Globus pallidus (tissue), 1 donor: Measurements from ENCODE around the gene TSTD1.
"Not testable (repeated sequence)": the region's sequence is repeated elsewhere in the genome, so short reads cannot be mapped to it uniquely, and the experiment has no call there.

ENCODE experiments used
- DNase-seq: peaks from one replicate; pipeline ENCODE4 v3.0.0-alpha.2; 2015; ENCODE audit warnings: low spot score

The TSTD1 gene

DNA sequence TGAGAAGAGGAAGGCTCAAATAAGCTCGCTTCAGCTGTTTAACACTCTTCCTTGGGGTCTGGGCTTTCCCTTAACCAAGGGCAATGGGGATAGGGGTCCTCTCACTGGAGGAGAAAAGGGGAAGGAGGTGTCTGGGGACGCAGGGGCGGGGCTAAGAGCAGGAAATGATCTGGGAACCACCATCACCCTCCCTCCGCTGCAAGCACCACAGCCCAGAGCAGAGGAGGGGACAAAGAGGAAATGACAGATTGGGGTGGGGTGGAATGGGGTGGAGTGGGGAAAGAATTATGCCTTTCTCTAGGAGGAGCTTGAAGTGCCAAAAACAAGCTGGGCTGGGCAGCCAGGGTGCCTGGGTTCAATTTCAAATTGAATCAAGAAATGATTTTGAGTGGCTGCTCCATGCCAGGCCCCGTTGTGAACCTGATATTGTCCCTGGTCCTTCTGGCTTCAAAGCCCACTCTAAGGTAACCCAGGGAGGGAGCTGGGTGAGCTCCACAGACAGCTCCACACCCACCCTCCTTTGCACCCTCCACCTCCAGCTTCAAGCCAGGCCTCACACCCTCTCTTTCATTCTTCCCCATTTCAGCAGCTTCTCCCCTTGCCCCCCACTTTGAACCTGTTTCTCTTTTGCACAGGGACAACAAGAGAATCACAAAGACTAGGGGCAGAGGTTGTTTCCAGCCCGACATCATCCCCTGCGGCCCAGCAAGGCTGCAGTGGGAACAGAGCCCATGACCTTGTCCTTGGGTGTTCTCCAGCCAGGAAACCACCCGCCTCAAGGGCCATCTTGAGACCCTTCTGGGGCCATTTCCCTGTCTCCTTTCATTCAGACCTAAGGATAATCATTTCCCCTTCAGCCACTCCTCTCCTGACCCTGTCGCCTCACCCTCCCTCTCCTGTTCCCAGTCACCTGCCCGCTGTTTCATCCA lies 29.8 kb upstream of the TSTD1 start:
- peak; percentile 67 for DNase-seq

DNA sequence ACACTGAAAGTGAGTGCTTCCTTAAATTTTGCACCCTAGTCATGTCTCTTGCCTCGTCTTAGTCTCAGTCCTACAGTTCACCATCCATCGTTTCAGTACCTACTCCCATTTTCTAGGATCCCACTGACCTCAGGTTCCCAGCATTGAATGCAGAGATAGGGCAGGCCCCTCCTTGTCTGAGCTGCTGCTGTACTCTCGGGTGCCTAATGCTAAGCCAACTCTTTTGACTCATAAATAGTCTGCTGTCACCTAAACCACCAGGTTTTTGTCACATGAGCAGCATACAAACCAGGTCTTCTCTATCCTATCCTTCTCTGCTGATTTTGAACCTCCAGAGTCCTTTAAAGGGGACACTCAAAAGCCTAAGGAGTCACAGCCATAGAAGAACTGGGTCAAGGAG lies 27.9 kb upstream of the TSTD1 start:
- DNase-seq = no peak

DNA sequence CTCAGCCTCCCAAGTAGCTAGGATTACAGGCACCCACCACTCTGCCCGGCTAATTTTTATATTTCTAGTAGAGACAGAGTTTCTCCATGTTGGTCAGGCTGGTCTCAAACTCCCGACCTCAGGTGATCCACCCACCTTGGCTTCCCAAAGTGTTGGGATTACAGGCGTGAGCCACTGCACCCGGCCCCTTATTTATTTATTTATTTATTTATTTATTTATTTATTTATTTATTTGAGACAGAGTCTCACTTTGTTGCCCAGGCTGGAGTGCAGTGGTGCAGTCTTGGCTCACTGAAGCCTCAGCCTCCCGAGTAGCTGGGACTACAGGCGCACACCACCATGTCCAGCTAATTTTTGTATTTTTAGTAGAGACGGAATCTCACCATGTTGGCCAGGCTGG lies 26.9 kb upstream of the TSTD1 start:
- DNase-seq = not testable (repeated sequence)

DNA sequence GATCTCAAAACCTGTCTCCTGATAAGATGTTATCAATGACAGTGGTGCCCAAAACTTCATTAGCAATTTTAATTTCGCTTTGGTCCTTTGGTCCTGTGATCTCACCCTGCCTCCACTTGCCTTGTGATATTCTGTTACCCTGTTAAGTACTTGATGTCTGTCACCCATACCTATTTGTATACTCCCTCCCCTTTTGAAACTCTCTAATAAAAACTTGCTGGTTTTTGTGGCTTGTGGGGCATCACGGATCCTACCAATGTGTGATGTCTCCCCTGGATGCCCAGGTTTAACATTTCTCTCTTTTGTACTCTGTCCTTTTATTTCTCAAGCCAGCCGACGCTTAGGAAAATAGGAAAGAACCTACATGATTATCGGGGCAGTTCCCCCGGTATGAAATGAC lies 25.2 kb upstream of the TSTD1 start:
- DNase-seq = not testable (repeated sequence)

DNA sequence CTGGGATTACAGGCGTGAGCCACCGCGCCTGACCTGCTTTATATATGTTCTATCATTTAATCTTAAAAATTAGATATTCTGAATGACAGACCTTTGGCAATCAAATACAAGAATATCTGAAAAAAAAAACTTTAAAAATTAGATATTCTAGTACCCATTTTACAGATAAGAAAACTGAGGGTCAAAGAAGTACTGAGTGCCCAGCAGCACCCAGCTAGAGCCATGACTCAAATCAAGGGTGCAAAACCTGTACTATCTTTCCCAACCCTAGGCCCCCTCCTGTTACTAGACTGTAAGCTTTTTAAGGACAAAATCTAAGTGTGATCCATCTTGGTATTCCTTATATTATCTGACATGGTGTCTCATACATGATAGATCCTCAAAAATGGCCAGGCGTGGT lies 22.7 kb upstream of the TSTD1 start:
- no peak for DNase-seq

DNA sequence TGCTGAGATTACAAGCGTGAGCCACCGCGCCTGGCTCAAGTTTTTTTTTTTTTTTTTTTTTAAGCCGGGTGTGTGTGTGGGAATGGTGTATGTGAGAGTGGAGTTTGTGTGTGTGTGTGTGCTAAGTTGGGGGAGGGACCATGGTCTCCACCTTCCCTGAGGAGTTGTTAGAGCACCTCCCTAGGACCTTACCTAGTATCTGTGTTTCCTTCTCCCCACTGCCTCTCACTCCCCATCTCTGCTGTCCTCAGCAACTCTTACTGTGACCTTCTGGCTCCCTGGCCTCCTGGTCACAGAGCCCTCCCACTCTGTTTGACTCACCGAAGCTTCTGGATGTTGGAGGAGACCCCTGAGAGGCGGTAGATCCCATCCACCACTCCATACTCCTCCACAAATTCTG lies 20.5 kb upstream of the TSTD1 start:
- DNase-seq = no peak

DNA sequence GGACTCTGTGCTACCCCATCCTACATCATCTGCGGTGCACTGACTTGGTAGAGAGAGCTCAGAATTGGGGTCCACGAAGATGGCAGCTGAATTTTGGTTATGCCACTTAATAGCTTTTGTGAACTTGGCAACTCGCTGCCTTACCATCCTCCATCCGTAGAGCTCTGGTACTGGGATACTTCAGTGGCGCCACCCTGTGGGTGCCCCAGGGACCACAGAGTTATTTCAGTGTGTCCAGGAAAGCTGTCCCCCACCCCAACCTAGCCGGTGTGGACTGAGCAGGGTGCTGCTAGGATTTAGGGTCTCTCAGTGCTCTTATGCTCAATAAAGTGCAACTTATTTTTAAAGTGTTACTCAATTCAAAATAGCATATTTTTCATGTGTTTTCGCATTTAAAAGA lies 16.0 kb upstream of the TSTD1 start:
- no peak for DNase-seq

DNA sequence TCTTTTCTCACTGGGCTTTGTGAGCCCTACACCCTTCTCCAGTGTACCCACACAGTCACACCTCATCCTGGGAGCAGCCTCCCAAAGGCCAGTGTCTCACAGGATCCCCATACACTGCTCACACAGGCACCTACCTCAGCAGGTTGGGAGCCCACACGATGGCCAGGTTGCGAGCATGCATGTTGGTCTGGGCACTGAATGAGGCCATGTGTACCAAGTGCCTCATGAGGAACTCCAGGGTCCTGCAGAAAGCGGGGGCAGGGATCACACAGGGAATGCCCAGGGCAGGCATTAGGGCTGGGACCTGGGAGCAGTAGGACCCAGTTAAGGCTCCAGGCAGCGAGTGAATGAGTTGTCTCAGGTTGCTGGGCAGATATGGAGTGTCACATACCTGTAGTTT lies 15.5 kb upstream of the TSTD1 start:
- no peak for DNase-seq

DNA sequence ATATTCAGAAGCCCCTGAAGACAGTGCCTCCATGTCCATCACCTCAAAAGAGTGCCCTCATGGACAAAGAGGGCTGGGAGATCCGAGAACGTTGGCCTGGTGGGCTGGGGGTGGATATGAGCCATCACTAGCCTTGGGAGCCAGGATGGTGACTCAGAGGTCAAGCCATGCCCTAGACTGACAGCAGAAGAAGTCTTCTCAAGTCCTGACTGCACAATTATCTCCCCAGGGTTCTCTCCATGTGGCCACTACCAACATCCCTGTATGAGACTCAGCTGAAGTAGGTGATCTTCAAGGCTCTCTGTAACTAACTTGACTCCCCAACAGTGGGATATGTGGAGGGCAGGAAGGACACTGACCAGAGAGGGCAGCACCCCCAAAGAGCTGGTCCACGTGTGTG lies 14.1 kb upstream of the TSTD1 start:
- no peak for DNase-seq

DNA sequence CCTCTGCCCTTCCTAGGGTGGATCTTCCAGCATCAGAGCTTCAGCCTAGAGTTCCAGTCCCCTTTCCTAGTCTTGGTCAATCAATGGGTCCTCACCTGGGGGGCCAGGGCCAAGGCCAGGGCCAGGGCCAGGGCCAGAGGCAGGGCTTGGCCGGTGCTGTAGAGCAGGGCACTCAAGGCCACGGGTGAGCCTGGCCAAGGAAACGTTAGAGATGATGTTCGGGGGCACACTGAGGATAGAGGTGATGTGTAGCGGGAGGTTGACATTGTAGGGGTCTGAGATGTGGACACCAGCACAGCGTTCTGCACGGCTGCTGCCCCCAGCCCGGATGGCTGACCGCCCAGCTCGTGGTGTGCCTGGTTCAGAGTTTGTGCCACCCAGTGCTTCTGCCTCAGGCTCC lies 12.5 kb upstream of the TSTD1 start:
- no peak for DNase-seq

DNA sequence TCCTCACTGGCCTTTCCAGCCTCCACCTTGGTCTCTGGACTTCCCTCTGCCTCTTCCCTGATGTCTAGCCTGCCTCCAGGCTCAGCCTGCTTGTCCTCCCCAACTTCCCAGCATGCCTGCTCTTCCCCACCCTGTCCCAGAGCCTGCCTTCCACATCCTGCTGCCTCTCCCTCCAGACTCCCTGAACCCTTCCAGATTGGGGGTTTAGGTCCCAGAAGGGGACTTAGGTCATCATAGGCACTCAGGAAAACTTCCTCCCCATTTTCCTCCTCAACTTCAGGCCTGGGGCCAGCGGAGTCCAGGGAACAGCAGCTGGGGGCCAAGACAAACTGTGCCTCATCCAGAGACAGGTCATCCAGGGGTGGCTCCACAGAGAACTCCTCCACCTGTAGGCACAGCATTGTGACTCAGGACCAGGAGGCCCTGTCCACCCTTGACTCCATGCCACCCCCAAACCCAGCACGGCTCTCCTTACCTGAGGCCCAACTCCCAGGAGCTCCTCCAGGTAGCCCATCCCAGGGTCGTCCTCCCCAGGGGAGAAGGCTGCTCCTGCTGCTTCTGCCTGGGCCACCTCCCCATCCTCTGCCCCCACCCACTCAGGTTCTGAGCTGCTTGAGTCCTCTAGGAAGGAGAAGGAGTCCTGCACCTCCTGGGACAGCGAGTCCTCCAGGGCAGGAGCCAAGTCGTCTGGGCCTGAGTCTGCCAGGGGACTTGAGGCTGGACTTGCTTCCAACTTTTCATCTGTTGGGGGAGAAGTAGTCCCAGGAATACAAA lies 10.4 kb upstream of the TSTD1 start:
- no peak for DNase-seq

DNA sequence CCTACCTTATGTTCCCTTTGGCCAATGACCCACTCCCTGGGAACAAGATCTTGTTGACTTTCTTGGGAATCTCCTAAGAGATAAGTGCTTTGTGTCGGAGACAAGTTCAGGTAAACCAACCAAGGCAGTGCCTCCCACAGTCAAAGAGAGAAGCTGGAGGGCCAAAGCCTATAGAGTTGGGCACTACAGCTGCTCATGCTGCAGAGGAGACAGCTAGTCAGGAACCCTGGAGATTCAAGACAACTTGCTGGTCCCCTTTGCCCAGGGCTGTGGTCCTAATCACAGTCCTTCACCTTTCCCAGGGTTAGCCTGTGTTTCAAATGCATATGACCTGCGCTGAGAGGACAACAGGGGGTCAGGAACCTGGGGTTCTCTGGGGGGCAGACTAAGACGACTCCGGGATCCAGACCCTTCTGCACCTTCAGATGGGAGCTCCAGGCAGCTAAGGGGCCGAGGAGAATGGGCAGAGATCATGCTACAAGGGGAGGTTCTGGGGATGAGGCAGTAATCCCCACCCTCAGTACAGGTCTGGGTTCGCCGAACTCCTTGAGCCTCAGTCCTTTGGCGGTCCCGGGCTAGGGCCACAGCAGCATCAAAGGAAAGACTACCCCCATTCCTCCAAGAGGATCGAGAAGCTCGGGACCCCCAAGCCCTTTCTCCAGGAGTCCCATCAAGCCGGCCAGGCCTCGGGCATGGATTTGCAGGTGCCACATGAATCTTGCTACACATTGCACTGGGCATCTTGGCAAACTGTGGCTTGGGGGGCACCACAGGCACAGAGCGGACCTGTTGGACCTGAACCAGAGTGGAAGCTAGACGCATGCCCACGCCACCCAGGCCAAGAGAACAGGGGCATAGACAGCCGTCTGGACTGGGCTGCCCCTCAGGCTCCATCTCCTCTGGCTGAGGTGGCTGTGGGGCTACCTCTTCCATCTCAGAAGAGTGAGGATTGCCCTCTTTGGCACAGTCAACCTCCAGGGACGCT lies 9.0 kb upstream of the TSTD1 start:
- no peak for DNase-seq

DNA sequence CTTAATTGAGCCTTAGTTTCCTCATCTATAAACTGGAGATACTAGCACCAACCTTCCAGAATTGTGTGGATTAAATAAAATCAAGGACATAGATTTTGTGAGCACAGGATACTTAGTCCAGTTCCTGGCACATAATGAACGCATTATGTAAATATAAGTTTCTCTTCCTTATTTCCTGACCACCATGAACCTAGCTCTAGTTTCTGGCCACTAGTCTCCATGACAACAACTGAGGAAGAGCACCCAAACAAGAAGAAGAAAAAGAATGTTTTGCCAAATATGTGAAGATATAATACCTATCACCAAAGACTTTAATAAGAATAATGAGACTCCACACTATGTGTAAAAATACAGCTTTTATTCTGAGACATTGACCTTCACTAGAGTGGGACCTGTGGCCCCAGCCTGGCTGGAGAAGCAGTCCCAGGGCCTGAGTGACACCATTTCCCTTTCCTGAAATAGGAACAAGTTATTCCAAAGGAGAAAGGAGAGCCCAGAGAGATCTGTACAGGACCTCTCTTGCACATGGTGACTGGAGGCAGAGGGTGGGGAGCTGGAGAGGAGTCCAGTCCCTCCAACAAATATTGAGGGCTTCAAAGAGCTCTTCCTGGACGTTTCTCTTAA lies 8.0 kb upstream of the TSTD1 start:
- DNase-seq = peak; percentile 24

DNA sequence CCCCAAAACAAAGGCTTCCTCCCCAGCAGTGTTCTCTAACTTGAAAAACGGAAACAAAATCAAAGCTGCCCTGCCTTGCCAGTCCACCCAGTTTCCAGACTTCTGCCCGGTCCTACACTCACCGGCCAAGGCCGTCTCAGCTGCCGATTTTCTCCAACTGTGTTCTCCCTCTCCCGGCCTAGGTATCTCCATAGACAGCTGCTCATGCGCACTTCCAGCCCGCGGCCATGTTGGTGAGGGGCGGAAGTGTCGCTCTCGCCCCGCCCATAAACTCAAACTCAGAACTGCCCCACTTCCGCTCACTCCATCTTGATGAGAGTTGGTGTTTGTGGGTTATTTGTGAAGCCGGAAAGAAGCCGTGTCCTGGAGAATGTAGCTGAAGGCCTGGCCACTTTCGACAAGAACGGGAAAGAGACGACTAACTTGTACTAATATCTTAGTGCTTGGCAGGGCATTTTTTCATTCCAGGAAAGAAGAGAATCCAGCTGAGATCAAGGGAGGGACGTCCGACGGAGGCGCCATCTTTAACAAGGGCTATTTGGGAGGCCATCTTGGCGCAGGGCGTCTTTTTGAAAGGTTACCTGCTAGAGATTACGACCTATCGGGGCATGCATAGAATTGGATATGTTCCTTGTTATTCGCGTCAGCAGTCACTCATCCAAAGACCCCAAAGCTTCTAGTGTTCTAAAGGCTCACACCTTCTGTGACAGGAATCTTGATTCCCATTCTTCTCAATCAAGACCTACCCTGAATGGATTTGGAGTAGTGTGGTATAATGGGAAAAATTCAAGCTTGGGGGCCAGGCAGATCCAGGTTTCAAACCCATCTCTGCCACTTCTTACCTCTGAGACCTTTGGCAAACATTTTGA lies 7.2 kb upstream of the TSTD1 start, which contains the start of gene USF1:
USF1 (minus strand) TSS at position 242 of the 869 bp plus-strand sequence. CDS start 2,702 bp downstream, outside the sequence.
- peak; percentile 95 for DNase-seq

DNA sequence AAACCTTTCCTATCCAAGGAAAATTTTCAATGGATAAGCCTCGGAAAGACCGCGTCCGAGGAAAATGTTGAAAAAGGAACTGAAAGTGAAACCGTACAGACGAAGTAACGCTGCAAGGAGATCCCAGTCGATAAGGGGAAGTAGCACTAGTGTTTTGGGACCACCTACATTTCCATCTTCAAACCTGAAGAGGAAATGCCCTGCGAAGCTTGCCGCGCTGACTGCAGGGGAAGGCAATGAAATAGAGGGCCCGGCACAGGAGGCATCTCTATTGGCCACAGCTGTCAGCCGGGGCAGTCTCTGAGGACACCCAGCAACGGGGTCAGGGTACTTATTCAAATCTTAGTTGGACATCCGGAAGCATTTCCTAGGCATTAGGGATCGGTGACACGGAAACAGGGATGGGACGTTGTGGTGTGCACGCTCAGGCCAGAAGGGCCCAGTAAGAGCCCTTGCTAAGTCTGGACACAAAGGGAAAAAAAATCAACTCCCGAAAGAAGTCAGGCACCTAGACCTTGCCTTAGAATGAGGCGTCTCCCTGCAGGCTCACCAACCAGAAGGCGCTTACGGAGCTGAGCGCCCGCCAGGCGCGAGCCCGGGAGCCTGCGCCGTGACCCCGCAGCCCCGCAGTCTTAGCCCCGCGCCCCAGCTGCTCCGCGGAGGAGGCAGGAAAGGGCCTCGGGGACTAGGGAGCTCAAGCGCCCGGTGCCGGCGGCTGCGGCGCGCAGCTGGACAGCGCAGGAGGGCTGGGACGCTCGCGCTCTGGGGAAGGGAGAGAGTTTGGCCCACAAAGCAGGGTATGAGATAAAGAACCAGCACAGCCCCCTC lies 6.4 kb upstream of the TSTD1 start:
- peak; percentile 65 for DNase-seq

DNA sequence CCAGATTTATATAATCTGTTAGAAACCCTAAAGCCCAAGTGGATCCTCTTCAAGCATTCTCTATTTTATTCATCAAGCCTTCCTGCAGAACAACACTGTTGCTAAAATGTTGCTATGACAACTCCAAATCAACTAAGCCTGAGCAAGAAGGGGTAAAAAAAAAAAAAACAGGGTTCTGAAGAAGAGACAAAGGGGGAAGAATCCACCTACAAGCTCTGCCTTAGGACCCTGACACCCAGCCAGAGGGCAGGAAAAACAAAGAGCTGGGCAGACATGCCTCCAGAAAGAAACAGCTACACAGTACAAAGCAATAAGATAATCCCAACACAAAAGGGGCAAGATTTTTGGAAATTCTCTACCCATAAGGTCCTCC lies 5.8 kb upstream of the TSTD1 start:
- no peak for DNase-seq

DNA sequence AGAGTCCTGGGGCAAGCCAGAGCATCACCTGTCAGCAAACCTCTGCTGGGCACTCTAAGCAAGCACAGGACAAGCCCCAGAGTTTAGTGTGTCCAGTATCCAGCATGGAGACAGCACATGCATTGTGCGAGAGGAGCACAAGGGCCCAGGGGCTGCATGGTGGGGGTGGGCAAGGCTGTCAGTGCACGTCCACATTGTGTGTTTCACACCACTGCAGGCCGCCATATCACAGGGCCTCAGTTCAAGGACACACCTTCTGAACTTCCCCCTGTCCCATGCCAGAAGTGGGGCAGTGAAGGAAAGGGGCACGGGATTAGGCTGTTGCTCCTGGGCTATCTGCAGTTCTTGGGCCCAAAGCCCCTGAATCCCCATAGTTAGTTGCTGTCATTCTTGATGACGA lies 782 bp upstream of the TSTD1 start:
- no peak for DNase-seq

DNA sequence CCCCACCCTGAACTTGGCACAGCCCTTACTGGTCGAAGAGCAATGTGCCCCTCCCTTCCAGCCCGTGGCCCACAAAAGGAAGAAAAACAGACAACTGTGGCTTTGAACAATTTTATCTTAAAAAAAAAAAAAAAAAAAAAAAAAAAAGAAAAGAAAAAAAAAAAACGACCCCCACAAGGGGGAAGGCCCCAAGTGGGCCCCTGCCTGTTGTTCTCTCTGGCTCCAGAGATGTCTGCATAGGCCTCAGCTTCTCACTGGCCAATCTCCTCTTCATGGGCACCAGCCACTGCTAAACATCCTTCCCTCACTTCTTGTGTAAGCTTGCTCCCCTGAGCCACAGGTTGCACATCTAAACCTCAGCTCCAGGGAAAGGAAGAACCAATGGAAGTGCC lies 386 bp upstream of the TSTD1 start:
- no peak for DNase-seq

DNA sequence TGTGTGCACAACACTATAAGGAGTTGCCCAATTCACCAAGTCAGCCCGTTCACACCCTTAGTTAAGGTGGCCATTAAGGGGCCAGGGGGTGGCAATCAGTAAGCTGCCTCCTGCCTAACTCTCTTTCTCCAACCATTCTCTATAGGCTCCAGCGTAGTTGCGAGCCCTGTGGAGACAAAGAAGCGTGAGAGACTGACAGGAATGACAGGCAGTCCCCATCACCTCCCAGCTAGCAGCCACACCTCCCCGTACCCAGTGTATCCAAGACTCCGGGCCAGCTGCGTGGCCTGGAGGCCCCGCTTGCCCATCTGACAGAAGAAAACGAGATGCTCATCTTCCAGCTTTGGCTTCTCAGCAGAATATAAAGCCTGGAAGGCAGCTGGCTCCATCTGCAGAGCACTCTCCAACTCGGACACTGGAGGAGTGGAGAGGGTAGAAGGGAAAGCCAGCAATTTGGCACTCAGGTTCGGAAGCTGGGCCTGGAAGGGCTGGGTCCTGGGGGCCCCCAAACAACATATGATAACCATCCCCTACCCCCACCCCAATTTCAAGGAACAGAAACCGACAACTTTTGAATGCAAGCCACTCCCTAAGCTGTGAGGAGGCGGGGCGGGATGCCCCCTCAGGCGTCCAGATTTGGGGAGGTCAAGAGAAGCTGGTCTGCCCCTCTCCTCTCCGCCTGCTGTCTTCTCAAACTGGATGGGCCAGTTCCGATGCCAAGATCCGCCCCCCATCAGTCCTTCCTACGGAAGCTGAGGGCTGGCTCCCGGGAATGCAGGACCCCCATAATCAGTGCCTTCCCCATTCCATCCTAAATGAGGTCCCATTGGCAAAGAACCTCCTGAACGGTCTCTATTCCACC lies 872 bp downstream of the TSTD1 start:
- DNase-seq = no peak
